Left cardiac atrium (tissue), 4 donors: ENCODE measurements around the gene RNASE7. TPM values are rescaled to one million over a fixed set of nuclear protein-coding genes. Genes with fewer than 3 reads are reported as not detected.
A peak's percentile ranks its signal among the peaks of the same experiment; 100 is the strongest.

Source experiments
- ATAC-seq, 2 donors: fragments of 200-7000 bp; cut with Tn5 transposase; one replicate each; pipeline ENCODE4 v1.9.1; 2020; ENCODE audit warnings: mild to moderate bottlenecking in 2 of 2, moderate library complexity in 2 of 2
- DNase-seq: peaks from one replicate; pipeline ENCODE4 v3.0.0-alpha.2; 2020
- intact Hi-C, 2 donors: fragments of 100-400 bp; cut with DNase I; formaldehyde crosslinking; loops; one replicate each; pipeline versions ENCODE4 v1.14.1 to v1.15.1; 2022 to 2023
- total RNA-seq, 2 donors: library from RNA; stranded (reverse); fragmentation: NEBNext Ultra II Directional; extraction: Animal tissue kit (Norgen Biotek cat#: 25700); gene quantifications; one replicate each; pipeline ENCODE4 v1.2.1, GENCODE V29; 2021
- donor health status: DM: no; HTN: yes; CAD: no.
- donor health status: DM: no; HTN: yes; CAD: no; lungs with severe emphysema.
- donor health status: DM: yes; HTN: yes; CAD: no.
- donor health status: Dilated cardiomyopathy.

The RNASE7 gene
- total RNA-seq, 2 donors from 2014 or later: not detected

- DNase-seq: no peak
- intact Hi-C loops: no loop called here
- ATAC-seq: no peak
These were observed 21.1 kb upstream of the RNASE7 start for GRCh38 chr14:21020977-21021545.

- intact Hi-C loops: no loop called here
- DNase-seq (no peak), ATAC-seq (no peak)
These were observed 19.5 kb upstream of the RNASE7 start for GRCh38 chr14:21022686-21023085.

- intact Hi-C loops: no loop called here
- DNase-seq: no peak
- ATAC-seq: no peak
These were observed 19.0 kb upstream of the RNASE7 start for GRCh38 chr14:21023174-21023573.

GRCh38 chr14:21023817-21024584 lies 18.2 kb upstream of the RNASE7 start:
- intact Hi-C loops: no loop called here
- ATAC-seq: peak in 1 of 2 donors; percentile 11
- no peak for DNase-seq

GRCh38 chr14:21024585-21025370 lies 17.4 kb upstream of the RNASE7 start, which contains the start of gene NDRG2:
Gene NDRG2 (minus strand): TSS chr14:21025061. CDS start chr14:21023315, 1,746 bp downstream.
- intact Hi-C loops: no loop called here
- peak; percentile 87 to 88 for ATAC-seq
- peak; percentile 86 for DNase-seq

GRCh38 chr14:21025371-21026273 lies 16.5 kb upstream of the RNASE7 start:
- intact Hi-C loops: no loop called here
- ATAC-seq: peak; percentile 66 to 71
- DNase-seq: peak; percentile 82

- ATAC-seq: no peak
- intact Hi-C loops: no loop called here
- DNase-seq: no peak
These were observed 15.7 kb upstream of the RNASE7 start for GRCh38 chr14:21026274-21026987.

- DNase-seq: peak; percentile 60
- ATAC-seq: peak in 1 of 2 donors; percentile 25
- intact Hi-C loops: no loop called here
These were observed 15.2 kb upstream of the RNASE7 start for GRCh38 chr14:21026988-21027315.

- DNase-seq (no peak), ATAC-seq (no peak)
- intact Hi-C loops: no loop called here
These were observed 12.2 kb upstream of the RNASE7 start, which contains the start of gene TPPP2 for GRCh38 chr14:21029917-21030316. Gene TPPP2 (plus strand): TSS chr14:21030217. CDS start chr14:21030582, 365 bp downstream.

GRCh38 chr14:21030531-21030930 lies 11.6 kb upstream of the RNASE7 start:
- intact Hi-C loops: no loop called here
- ATAC-seq (no peak), DNase-seq (no peak)

GRCh38 chr14:21032326-21033132 lies 9.6 kb upstream of the RNASE7 start:
- ATAC-seq: no peak
- intact Hi-C loops: no loop called here
- DNase-seq: no peak

GRCh38 chr14:21033133-21033698 lies 8.9 kb upstream of the RNASE7 start:
- no peak for ATAC-seq
- intact Hi-C loops: no loop called here
- no peak for DNase-seq

- no peak for ATAC-seq
- intact Hi-C loops: no loop called here
- no peak for DNase-seq
These were observed 7.5 kb upstream of the RNASE7 start, which contains the start of gene RNASE13 for GRCh38 chr14:21034707-21035106. Gene RNASE13 (minus strand): TSS chr14:21034807. CDS start chr14:21034288, 519 bp downstream.

GRCh38 chr14:21036751-21037150 lies 5.4 kb upstream of the RNASE7 start:
- intact Hi-C loops: no loop called here
- ATAC-seq (no peak), DNase-seq (no peak)

GRCh38 chr14:21037156-21037555 lies 5.0 kb upstream of the RNASE7 start:
- intact Hi-C loops: no loop called here
- DNase-seq (no peak), ATAC-seq (no peak)

- intact Hi-C loops: loop anchor here in 1 of 2 donors (1.0 kb wide), 1 partner anchor 24 kb away; no protein-coding TSS in a partner anchor
- ATAC-seq (peak; percentile 92 to 96), DNase-seq (peak; percentile 83)
These were observed 3.4 kb upstream of the RNASE7 start for GRCh38 chr14:21038441-21039422.
